GM23248 (cell line): Measurements from ENCODE around the gene ACSM6. TPM values are rescaled to one million over a fixed set of nuclear protein-coding genes. Genes with fewer than 3 reads are reported as not detected.

ENCODE experiments used
- DNase-seq: peaks from one replicate; pipeline ENCODE4 v3.0.0-alpha.2; 2015
- H2AFZ ChIP-seq: fragments of 200-600 bp; sonication (generic); 2 replicates; pipeline ENCODE4 v1.6.1; 2016; ENCODE audit warnings: antibody characterized with exemption
- H3F3A ChIP-seq: fragments of 200-600 bp; sonication (generic); 2 replicates; pipeline ENCODE4 v1.6.1; 2016; ENCODE audit warnings: mild to moderate bottlenecking, antibody characterized with exemption, mixed run types; ENCODE audit not compliant: insufficient read depth
- H3K27ac ChIP-seq: fragments of 200-600 bp; sonication (generic); 2 replicates; pipeline ENCODE4 v1.5.1; 2016; ENCODE audit warnings: mild to moderate bottlenecking
- H3K27me3 ChIP-seq: fragments of 200-600 bp; sonication (generic); replicated peaks from 2 replicates; pipeline ENCODE4 v1.6.1; 2016; ENCODE audit warnings: mild to moderate bottlenecking; ENCODE audit not compliant: insufficient read depth
- H3K36me3 ChIP-seq: fragments of 200-600 bp; sonication (generic); 2 replicates; pipeline ENCODE4 v1.6.1; 2016; ENCODE audit warnings: low read depth, mild to moderate bottlenecking
- H3K4me1 ChIP-seq: fragments of 200-600 bp; sonication (generic); 2 replicates; pipeline ENCODE4 v1.6.1; 2016; ENCODE audit warnings: mild to moderate bottlenecking; ENCODE audit not compliant: insufficient read depth
- H3K4me2 ChIP-seq: fragments of 200-600 bp; sonication (generic); one replicate; pipeline ENCODE4 v1.6.1; 2016; ENCODE audit warnings: mild to moderate bottlenecking; ENCODE audit not compliant: unreplicated experiment
- H3K4me3 ChIP-seq: fragments of 200-600 bp; sonication (generic); 2 replicates; pipeline ENCODE4 v1.5.1; 2016; ENCODE audit warnings: mild to moderate bottlenecking
- H3K79me2 ChIP-seq: fragments of 200-600 bp; sonication (generic); 2 replicates; pipeline ENCODE4 v1.6.1; 2016; ENCODE audit warnings: mild to moderate bottlenecking; ENCODE audit not compliant: insufficient read depth
- H3K9ac ChIP-seq: fragments of 200-600 bp; sonication (generic); 2 replicates; pipeline ENCODE4 v1.6.1; 2016; ENCODE audit warnings: mild to moderate bottlenecking
- H3K9me2 ChIP-seq: fragments of 200-600 bp; sonication (generic); 2 replicates; pipeline ENCODE4 v1.6.1; 2016; ENCODE audit warnings: mixed run types, mild to moderate bottlenecking, moderate library complexity; ENCODE audit not compliant: insufficient read depth
- H3K9me3 ChIP-seq: fragments of 200-600 bp; sonication (generic); one replicate; pipeline ENCODE4 v1.6.1; 2017; ENCODE audit warnings: low read depth
- H4K20me1 ChIP-seq: fragments of 200-600 bp; sonication (generic); 2 replicates; pipeline ENCODE4 v1.6.0; 2016; ENCODE audit not compliant: insufficient read depth
- EZH2 ChIP-seq: fragments of 200-600 bp; sonication (generic); IDR thresholded peaks from 2 replicates; pipeline ENCODE4 v1.6.1; 2018; ENCODE audit warnings: antibody characterized with exemption, mild to moderate bottlenecking; ENCODE audit not compliant: insufficient read depth, poor library complexity, severe bottlenecking
- EZH2phosphoT487 ChIP-seq: fragments of 200-600 bp; sonication (generic); IDR thresholded peaks from 2 replicates; pipeline ENCODE4 v1.6.1; 2018; ENCODE audit warnings: antibody characterized with exemption, moderate library complexity, mild to moderate bottlenecking, low read depth; ENCODE audit not compliant: insufficient read depth
- WGBS, 2 experiments: methylation state at CpG; one replicate each; pipeline ENCODE4 v1.1.6; 2015 to 2017; ENCODE audit warnings: low lambda C conversion rate in 2 of 2, low coverage in 1 of 2; ENCODE audit errors: missing lambda C conversion rate in 2 of 2; 5-methylcytosine and 5-hydroxymethylcytosine counted together
- in situ Hi-C: fragments of 300-500 bp; cut with MboI; formaldehyde crosslinking; loops from 2 replicates; pipeline ENCODE4 v1.15.0; 2020
- polyA plus RNA-seq: library from polyadenylated mRNA; unstranded; fragments of >200 nt; fragmentation: Nextera tagmentation; extraction: Ambion mirVana; gene quantifications from 2 replicates; pipeline ENCODE4 v1.2.1, GENCODE V29; 2016
- total RNA-seq: library from RNA; depleted of rRNA; stranded (reverse); fragments of >200 nt; shearing (Covaris generic); gene quantifications from 2 replicates; pipeline ENCODE4 v1.2.3, GENCODE V29; 2014

The ACSM6 gene
- total and polyA plus RNA-seq, 2 experiments from 2014 or later, result 0.08 TPM; not detected in 1

GRCh38 chr10:95253007-95253406 lies 59.0 kb downstream of the ACSM6 start:
- 82 to 86% methylated on average over 2 of the region's 2 CpGs for WGBS, 2 experiments

GRCh38 chr10:95253686-95254085 lies 59.6 kb downstream of the ACSM6 start:
- H3K79me2 ChIP-seq, result peaks cover 63% of the 10 kb centered on the region
- no peak for DNase-seq
- in situ Hi-C loops, result no loop called here

More at GRCh38 chr10:95253007-95253406, 59.0 kb downstream of the ACSM6 start:
- Histone ChIP-seq H4K20me1 (no peaks in the 10 kb centered on the region), H3K4me3 (no peak overlapping the region), H3K4me2 (no peak overlapping the region), H3K9ac (no peak overlapping the region), H3K36me3 (peaks cover 20% of the 10 kb centered on the region; the same call in 1 of the 2 replicates), H3K79me2 (peaks cover 63% of the 10 kb centered on the region), H3K27me3 (no peaks in the 10 kb centered on the region), H3K4me1 (peaks cover 4% of the 10 kb centered on the region), H2AFZ (no peak overlapping the region), H3F3A (peaks cover 4% of the 10 kb centered on the region), H3K9me2 (no peaks in the 10 kb centered on the region), H3K27ac (no peak overlapping the region), H3K9me3 (no peaks in the 10 kb centered on the region)
- in situ Hi-C loops, result no loop called here
- DNase-seq, result no peak
- no peak for TF ChIP-seq EZH2

GRCh38 chr10:95254629-95255028 lies 60.6 kb downstream of the ACSM6 start:
- 92 to 95% methylated on average over 3 of the region's 3 CpGs for WGBS, 2 experiments
- no peaks in the 10 kb centered on the region for H3K9me2 ChIP-seq
- no peak overlapping the region for H3K9ac ChIP-seq
- H3F3A ChIP-seq, result no peaks in the 10 kb centered on the region
- H3K79me2 ChIP-seq, result peaks cover 63% of the 10 kb centered on the region
- no peak overlapping the region for H2AFZ ChIP-seq
- in situ Hi-C loops, result no loop called here
- no peak overlapping the region for H3K27ac ChIP-seq
- no peak overlapping the region for H3K4me3 ChIP-seq
- H3K4me2 ChIP-seq, result no peak overlapping the region
- TF ChIP-seq EZH2phosphoT487 (no peak), EZH2 (no peak)
- DNase-seq, result no peak
- H3K27me3 ChIP-seq, result no peaks in the 10 kb centered on the region
- peaks cover 27% of the 10 kb centered on the region for H3K36me3 ChIP-seq
- H3K4me1 ChIP-seq, result no peaks in the 10 kb centered on the region
- H4K20me1 ChIP-seq, result no peaks in the 10 kb centered on the region
- no peaks in the 10 kb centered on the region for H3K9me3 ChIP-seq

More at GRCh38 chr10:95253686-95254085, 59.6 kb downstream of the ACSM6 start:
- TF ChIP-seq EZH2phosphoT487 (no peak), EZH2 (no peak)
- peaks cover 26% of the 10 kb centered on the region; the same call in 1 of the 2 replicates for H3K36me3 ChIP-seq
- no peaks in the 10 kb centered on the region for H3K27me3 ChIP-seq
- H3K27ac ChIP-seq, result no peak overlapping the region
- H3F3A ChIP-seq, result no peaks in the 10 kb centered on the region; the same call in 1 of the 2 replicates
- H3K9me2 ChIP-seq, result no peaks in the 10 kb centered on the region
- no peaks in the 10 kb centered on the region for H3K9me3 ChIP-seq
- H3K4me1 ChIP-seq, result no peaks in the 10 kb centered on the region
- 91 to 97% methylated on average over 2 of the region's 2 CpGs for WGBS, 2 experiments
- H2AFZ ChIP-seq, result no peak overlapping the region
- no peak overlapping the region for H3K9ac ChIP-seq
- no peak overlapping the region for H3K4me2 ChIP-seq
- H3K4me3 ChIP-seq, result no peak overlapping the region
- no peaks in the 10 kb centered on the region for H4K20me1 ChIP-seq

GRCh38 chr10:95256268-95256667 lies 62.2 kb downstream of the ACSM6 start:
- peaks cover 27% of the 10 kb centered on the region for H3K36me3 ChIP-seq
- TF ChIP-seq EZH2phosphoT487 (no peak), EZH2 (no peak)
- no peaks in the 10 kb centered on the region for H3K27me3 ChIP-seq
- no peak for DNase-seq
- H3K9ac ChIP-seq, result no peak overlapping the region
- H3F3A ChIP-seq, result peaks cover 11% of the 10 kb centered on the region; the same call in 1 of the 2 replicates
- WGBS, 2 experiments, result 100% methylated on average over 1 of the region's 1 CpG
- no peak overlapping the region for H3K4me2 ChIP-seq
- peaks cover 50% of the 10 kb centered on the region for H3K79me2 ChIP-seq
- peaks cover 14% of the 10 kb centered on the region for H3K4me1 ChIP-seq
- no peak overlapping the region for H2AFZ ChIP-seq
- H3K27ac ChIP-seq, result no peak overlapping the region
- H4K20me1 ChIP-seq, result no peaks in the 10 kb centered on the region
- H3K4me3 ChIP-seq, result no peak overlapping the region
- no peaks in the 10 kb centered on the region for H3K9me2 ChIP-seq
- in situ Hi-C loops, result no loop called here
- no peaks in the 10 kb centered on the region for H3K9me3 ChIP-seq

- H3K9me3 ChIP-seq, result no peaks in the 10 kb centered on the region
- no peak overlapping the region for H3K4me3 ChIP-seq
- peaks cover 35% of the 10 kb centered on the region for H3K79me2 ChIP-seq
- no peaks in the 10 kb centered on the region for H3K9me2 ChIP-seq
- no peaks in the 10 kb centered on the region for H3K27me3 ChIP-seq
- H3K27ac ChIP-seq, result no peak overlapping the region
- H3F3A ChIP-seq, result peaks cover 17% of the 10 kb centered on the region; the same call in 1 of the 2 replicates
- WGBS, 2 experiments, result 90 to 91% methylated on average over 7 of the region's 7 CpGs
- H3K36me3 ChIP-seq, result peaks cover 27% of the 10 kb centered on the region
- DNase-seq, result no peak
- in situ Hi-C loops, result no loop called here
- TF ChIP-seq EZH2, result no peak
- no peak for TF ChIP-seq EZH2phosphoT487
- no peaks in the 10 kb centered on the region for H4K20me1 ChIP-seq
- no peak overlapping the region for H2AFZ ChIP-seq
- H3K9ac ChIP-seq, result no peak overlapping the region
- H3K4me2 ChIP-seq, result no peak overlapping the region
- peaks cover 20% of the 10 kb centered on the region for H3K4me1 ChIP-seq
Measured at GRCh38 chr10:95257849-95258248, 63.8 kb downstream of the ACSM6 start.
